DOHH2 (cell line): Measurements from ENCODE around the gene KRT2.

Source experiments
- EZH2phosphoT487 ChIP-seq: fragments of 200-600 bp; sonication (generic); IDR thresholded peaks from 2 replicates; pipeline ENCODE4 v1.6.1; 2017; ENCODE audit warnings: borderline replicate concordance, mild to moderate bottlenecking, antibody characterized with exemption, low read length, moderate library complexity, mixed read lengths
- TF ChIP-seq, protein P1 (sequence below): fragments of 200-600 bp; sonication (generic); IDR thresholded peaks from one replicate; pipeline ENCODE4 v1.5.1; 2014; ENCODE audit warnings: antibody characterized with exemption, mild to moderate bottlenecking, low read depth, low read length; ENCODE audit not compliant: poor library complexity, severe bottlenecking

DNA sequence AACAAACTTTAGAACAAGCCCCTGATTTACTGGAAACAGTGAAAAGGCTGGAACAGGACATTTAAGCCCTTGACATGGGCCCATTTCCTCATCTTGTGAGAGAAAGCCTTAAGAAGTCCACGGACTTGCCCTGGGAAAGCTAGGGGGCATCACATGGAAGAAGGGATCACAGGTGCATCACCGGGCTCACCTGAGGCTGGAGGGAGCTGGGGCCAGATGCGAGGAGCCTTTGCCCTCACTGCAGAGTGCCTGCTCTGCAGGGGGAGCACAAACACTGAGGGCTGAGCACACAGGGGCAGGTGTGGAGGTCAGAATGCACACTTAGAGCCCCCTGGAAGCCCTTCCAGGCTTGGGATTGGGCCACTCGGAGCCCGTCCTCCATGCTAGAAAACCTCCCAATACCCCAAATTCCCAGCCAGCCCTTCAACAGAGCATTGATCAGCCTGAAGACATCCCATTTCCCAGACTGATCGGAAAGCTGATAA lies 33.4 kb upstream of the KRT2 start:
- TF ChIP-seq, protein P1, sequence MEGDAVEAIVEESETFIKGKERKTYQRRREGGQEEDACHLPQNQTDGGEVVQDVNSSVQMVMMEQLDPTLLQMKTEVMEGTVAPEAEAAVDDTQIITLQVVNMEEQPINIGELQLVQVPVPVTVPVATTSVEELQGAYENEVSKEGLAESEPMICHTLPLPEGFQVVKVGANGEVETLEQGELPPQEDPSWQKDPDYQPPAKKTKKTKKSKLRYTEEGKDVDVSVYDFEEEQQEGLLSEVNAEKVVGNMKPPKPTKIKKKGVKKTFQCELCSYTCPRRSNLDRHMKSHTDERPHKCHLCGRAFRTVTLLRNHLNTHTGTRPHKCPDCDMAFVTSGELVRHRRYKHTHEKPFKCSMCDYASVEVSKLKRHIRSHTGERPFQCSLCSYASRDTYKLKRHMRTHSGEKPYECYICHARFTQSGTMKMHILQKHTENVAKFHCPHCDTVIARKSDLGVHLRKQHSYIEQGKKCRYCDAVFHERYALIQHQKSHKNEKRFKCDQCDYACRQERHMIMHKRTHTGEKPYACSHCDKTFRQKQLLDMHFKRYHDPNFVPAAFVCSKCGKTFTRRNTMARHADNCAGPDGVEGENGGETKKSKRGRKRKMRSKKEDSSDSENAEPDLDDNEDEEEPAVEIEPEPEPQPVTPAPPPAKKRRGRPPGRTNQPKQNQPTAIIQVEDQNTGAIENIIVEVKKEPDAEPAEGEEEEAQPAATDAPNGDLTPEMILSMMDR, result no peak
- TF ChIP-seq EZH2phosphoT487, result no peak
